ENCODE data around the gene UBR2.

DNA sequence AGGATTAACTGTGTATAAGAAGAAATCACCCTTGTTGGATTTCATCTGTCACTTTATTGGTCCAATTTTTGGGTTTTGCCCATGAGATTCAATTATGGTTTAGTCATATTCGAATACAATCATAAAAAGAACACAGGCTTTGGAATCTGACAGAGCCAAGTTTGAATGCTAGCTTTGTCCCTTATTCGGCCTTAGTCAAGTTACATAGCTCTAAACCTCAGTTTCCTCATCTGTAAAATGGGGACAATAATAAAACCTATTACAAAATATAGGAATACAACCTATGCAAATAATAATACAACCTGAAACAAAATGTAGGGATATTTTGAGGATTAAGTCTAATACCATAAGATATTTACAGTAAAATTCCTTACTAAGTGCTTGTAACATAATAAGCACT, 100.9 kb downstream of the UBR2 start:
- TF ChIP-seq, protein P1, sequence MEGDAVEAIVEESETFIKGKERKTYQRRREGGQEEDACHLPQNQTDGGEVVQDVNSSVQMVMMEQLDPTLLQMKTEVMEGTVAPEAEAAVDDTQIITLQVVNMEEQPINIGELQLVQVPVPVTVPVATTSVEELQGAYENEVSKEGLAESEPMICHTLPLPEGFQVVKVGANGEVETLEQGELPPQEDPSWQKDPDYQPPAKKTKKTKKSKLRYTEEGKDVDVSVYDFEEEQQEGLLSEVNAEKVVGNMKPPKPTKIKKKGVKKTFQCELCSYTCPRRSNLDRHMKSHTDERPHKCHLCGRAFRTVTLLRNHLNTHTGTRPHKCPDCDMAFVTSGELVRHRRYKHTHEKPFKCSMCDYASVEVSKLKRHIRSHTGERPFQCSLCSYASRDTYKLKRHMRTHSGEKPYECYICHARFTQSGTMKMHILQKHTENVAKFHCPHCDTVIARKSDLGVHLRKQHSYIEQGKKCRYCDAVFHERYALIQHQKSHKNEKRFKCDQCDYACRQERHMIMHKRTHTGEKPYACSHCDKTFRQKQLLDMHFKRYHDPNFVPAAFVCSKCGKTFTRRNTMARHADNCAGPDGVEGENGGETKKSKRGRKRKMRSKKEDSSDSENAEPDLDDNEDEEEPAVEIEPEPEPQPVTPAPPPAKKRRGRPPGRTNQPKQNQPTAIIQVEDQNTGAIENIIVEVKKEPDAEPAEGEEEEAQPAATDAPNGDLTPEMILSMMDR (IDR thresholded peaks at IDR 0.05), result no peak
- TF ChIP-seq EP300 (IDR thresholded peaks at IDR 0.05; ENCODE audit: low read depth), result no peak
